Fibroblast of lung (primary cell): ENCODE measurements around the gene RTN4RL1. TPM values are rescaled to one million over a fixed set of nuclear protein-coding genes. Genes with fewer than 3 reads are reported as not detected.
A peak's percentile ranks its signal among the peaks of the same experiment; 100 is the strongest.

Experiments
- DNase-seq, 2 donors: peaks; one replicate each; pipeline versions ENCODE4 v3.0.0 to v3.0.0-alpha.2; 2010; ENCODE audit warnings: low read depth in 2 of 2
- H2AFZ ChIP-seq: 2 replicates; pipeline ENCODE4 v1.5.1; 2012; ENCODE audit warnings: low read length, control low read depth, inconsistent platforms
- H3K27ac ChIP-seq: 2 replicates; pipeline ENCODE4 v1.5.1; 2011; ENCODE audit warnings: low read length, control low read depth; ENCODE audit not compliant: insufficient read depth
- H3K27me3 ChIP-seq: 2 replicates; pipeline ENCODE4 v1.5.1; 2011; ENCODE audit warnings: mild to moderate bottlenecking, low read length; ENCODE audit not compliant: control insufficient read depth, insufficient read depth
- H3K36me3 ChIP-seq: 2 replicates; pipeline ENCODE4 v1.5.1; 2011; ENCODE audit warnings: low read length; ENCODE audit not compliant: control insufficient read depth, insufficient read depth
- H3K4me1 ChIP-seq: 2 replicates; pipeline ENCODE4 v1.5.1; 2011; ENCODE audit warnings: low read length; ENCODE audit not compliant: control insufficient read depth, insufficient read depth; ENCODE audit errors: extremely low read depth
- H3K4me2 ChIP-seq: 2 replicates; pipeline ENCODE4 v1.5.1; 2011; ENCODE audit warnings: low read length, control low read depth; ENCODE audit not compliant: insufficient read depth; ENCODE audit errors: extremely low read depth
- H3K4me3 ChIP-seq, 4 experiments: fragments of 200-600 bp in 1 of 4; sonication (generic) in 1 of 4; replicated peaks in 1 of 4; 2 replicates each; pipeline ENCODE4 v1.5.1; 2011 to 2016; ENCODE audit warnings: low read length in 4 of 4, low read depth in 3 of 4, mild to moderate bottlenecking in 3 of 4, control low read depth in 2 of 4, inconsistent platforms in 1 of 4, mixed read lengths in 1 of 4; ENCODE audit not compliant: insufficient read depth in 1 of 4; ENCODE audit errors: control extremely low read depth in 1 of 4
- H3K79me2 ChIP-seq: 2 replicates; pipeline ENCODE4 v1.5.1; 2012; ENCODE audit warnings: mild to moderate bottlenecking, low read length, inconsistent platforms; ENCODE audit not compliant: control insufficient read depth, insufficient read depth
- H3K9ac ChIP-seq: 2 replicates; pipeline ENCODE4 v1.5.1; 2011; ENCODE audit warnings: mild to moderate bottlenecking, low read length, control low read depth; ENCODE audit not compliant: insufficient read depth
- H3K9me3 ChIP-seq: 2 replicates; pipeline ENCODE4 v1.5.1; 2012; ENCODE audit warnings: low read depth, low read length; ENCODE audit not compliant: control insufficient read depth, insufficient read depth
- H4K20me1 ChIP-seq: 2 replicates; pipeline ENCODE4 v1.5.1; 2011; ENCODE audit warnings: low read length; ENCODE audit not compliant: control insufficient read depth, insufficient read depth; ENCODE audit errors: extremely low read depth
- EZH2 ChIP-seq: IDR thresholded peaks from 2 replicates; pipeline ENCODE4 v1.5.1; 2012; ENCODE audit warnings: low read length, control low read depth, mild to moderate bottlenecking; ENCODE audit errors: missing control alignments
- polyA plus RNA-seq, 2 donors: library from polyadenylated mRNA; depleted of rRNA in 1 of 2; stranded (reverse) in 1 of 2; unstranded in 1 of 2; fragments of >200 nt; gene quantifications; 2 replicates each; pipeline ENCODE4 v1.2.1, GENCODE V29; 2011 to 2012; ENCODE audit warnings: missing spikeins in 1 of 2
- total RNA-seq: library from RNA; depleted of rRNA; stranded (reverse); fragments of >200 nt; gene quantifications from 2 replicates; pipeline ENCODE4 v1.2.1, GENCODE V29; 2014
- TF ChIP-seq, protein P1 (sequence below), 2 donors: IDR thresholded peaks in 1 of 2; conservative IDR thresholded peaks in 1 of 2; 1 replicate in 1 of 2; 2 replicates in 1 of 2; pipeline ENCODE4 v1.5.1; 2011 to 2012; ENCODE audit warnings: low read length in 2 of 2, control low read depth in 1 of 2, inconsistent platforms in 1 of 2, low read depth in 1 of 2, mild to moderate bottlenecking in 1 of 2

The RTN4RL1 gene
- total and polyA plus RNA-seq, 2 donors (not counting 1 experiment from before 2014, with no cell fraction given), result 0.39 to 0.83 TPM

DNA sequence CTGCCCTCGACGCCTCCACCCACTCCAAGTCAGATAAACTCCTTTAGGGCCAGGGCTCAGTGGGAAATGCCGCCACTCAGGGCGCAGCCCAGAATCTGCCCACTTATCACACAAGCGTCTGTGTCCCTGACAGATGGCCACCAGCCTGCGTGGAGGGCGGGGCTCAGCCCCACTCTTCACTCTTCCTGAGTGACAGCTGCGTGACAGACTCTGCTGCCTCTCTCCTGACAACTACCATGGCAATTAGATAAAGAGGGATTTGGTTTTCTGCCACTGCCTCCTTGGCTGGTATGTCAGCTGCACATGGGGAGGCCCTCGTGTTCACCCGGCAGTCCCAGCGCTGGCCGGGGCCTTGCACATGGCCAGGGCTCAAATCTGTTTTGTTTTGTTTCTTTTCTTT, 96.2 kb downstream of the RTN4RL1 start:
- Histone ChIP-seq H3K4me1 (no peaks in the 10 kb centered on the region), H3K4me3 (no peak overlapping the region), H3K4me2 (no peak overlapping the region)

DNA sequence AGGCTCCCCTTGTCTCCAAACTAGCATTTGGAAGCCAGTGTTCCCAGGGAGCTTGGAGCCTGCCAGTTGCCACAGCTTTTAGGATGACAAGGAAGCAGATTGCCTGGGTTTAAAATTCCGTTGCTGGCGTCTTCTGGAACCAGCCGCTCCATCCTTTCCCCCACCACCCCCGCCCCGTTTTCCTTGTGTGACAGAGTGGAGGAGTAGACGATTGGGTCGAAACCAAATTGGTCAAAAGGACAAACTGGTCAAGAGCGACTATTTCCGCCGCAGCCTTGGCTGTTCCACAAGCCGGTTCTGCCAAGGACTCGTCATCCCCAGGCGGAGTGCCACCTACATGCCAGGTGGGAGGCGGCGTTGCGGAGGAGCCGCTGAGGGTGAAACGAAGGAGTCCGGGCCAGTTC, 104.2 kb downstream of the RTN4RL1 start:
- TF ChIP-seq EZH2, result no peak
- TF ChIP-seq, protein P1, sequence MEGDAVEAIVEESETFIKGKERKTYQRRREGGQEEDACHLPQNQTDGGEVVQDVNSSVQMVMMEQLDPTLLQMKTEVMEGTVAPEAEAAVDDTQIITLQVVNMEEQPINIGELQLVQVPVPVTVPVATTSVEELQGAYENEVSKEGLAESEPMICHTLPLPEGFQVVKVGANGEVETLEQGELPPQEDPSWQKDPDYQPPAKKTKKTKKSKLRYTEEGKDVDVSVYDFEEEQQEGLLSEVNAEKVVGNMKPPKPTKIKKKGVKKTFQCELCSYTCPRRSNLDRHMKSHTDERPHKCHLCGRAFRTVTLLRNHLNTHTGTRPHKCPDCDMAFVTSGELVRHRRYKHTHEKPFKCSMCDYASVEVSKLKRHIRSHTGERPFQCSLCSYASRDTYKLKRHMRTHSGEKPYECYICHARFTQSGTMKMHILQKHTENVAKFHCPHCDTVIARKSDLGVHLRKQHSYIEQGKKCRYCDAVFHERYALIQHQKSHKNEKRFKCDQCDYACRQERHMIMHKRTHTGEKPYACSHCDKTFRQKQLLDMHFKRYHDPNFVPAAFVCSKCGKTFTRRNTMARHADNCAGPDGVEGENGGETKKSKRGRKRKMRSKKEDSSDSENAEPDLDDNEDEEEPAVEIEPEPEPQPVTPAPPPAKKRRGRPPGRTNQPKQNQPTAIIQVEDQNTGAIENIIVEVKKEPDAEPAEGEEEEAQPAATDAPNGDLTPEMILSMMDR (conservative IDR thresholded peaks at IDR 0.05 in 1 of 2, IDR thresholded peaks at IDR 0.05 in 1 of 2; ENCODE audit: low read depth in 1 of 2, low read length in 2 of 2), result no peak
- H3K27me3 ChIP-seq, result no peaks in the 10 kb centered on the region
- no peak overlapping the region for H3K4me3 ChIP-seq
- H3K4me2 ChIP-seq, result no peak overlapping the region
- no peaks in the 10 kb centered on the region for H3K9me3 ChIP-seq
- no peaks in the 10 kb centered on the region for H3K4me1 ChIP-seq
- H3K79me2 ChIP-seq, result no peaks in the 10 kb centered on the region
- peak in 1 of 2 donors; percentile 21 for DNase-seq
- no peak overlapping the region for H3K27ac ChIP-seq
- no peaks in the 10 kb centered on the region for H4K20me1 ChIP-seq
- H2AFZ ChIP-seq, result no peak overlapping the region
- no peaks in the 10 kb centered on the region for H3K36me3 ChIP-seq
- H3K9ac ChIP-seq, result no peak overlapping the region

More for the DNA sequence above, 96.2 kb downstream of the RTN4RL1 start:
- Histone ChIP-seq H3K79me2 (no peaks in the 10 kb centered on the region), H2AFZ (no peak overlapping the region), H3K9me3 (no peaks in the 10 kb centered on the region), H3K36me3 (no peaks in the 10 kb centered on the region), H4K20me1 (no peaks in the 10 kb centered on the region), H3K9ac (no peak overlapping the region), H3K27me3 (peaks cover 6% of the 10 kb centered on the region), H3K27ac (no peak overlapping the region)
- TF ChIP-seq EZH2, result no peak
- TF ChIP-seq, protein P1 (conservative IDR thresholded peaks at IDR 0.05 in 1 of 2, IDR thresholded peaks at IDR 0.05 in 1 of 2; ENCODE audit: low read depth in 1 of 2, low read length in 2 of 2), result no peak
- no peak for DNase-seq

DNA sequence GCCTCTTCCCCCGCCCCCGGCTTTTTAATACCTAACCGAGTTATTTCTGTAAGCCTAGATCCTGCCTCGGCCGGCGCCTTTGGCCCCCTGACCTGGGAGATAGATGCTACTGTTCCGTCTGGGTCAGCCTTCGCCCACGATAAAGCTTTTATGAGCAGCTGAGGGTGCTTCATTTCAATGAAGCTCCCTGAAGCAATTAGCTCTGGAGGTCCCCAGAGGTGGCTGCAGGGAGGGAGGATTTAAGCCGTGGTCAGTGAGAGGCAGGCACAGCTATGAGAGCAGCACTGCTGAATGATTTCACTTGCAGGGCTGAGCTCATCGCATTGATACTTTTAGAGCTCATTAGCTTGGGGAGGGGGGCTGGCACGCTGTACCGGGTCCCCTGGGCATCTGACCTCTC, 105.9 kb downstream of the RTN4RL1 start:
- Histone ChIP-seq H4K20me1 (no peaks in the 10 kb centered on the region), H3K79me2 (no peaks in the 10 kb centered on the region), H3K4me3 (no peak overlapping the region), H3K27me3 (no peaks in the 10 kb centered on the region), H3K9ac (no peak overlapping the region), H3K4me2 (no peak overlapping the region), H3K4me1 (no peaks in the 10 kb centered on the region), H3K27ac (no peak overlapping the region), H2AFZ (no peak overlapping the region), H3K9me3 (no peaks in the 10 kb centered on the region), H3K36me3 (no peaks in the 10 kb centered on the region)
- no peak for TF ChIP-seq EZH2
- TF ChIP-seq, protein P1 (conservative IDR thresholded peaks at IDR 0.05 in 1 of 2, IDR thresholded peaks at IDR 0.05 in 1 of 2; ENCODE audit: low read depth in 1 of 2, low read length in 2 of 2), result no peak
- DNase-seq, result no peak
